Adrenal gland (tissue), 5 donors: ENCODE measurements around the gene PIKFYVE.

ENCODE experiments used
- CTCF ChIP-seq, 6 experiments: fragments of 450-650 bp in 4 of 6; fragments of 200-600 bp in 2 of 6; sonication (generic) in 1 of 6; IDR thresholded peaks; 1 replicate in 5 of 6; 2 replicates in 1 of 6; pipeline versions ENCODE4 v1.5.1 to v1.8.0; 2016 to 2021; ENCODE audit warnings: antibody characterized with exemption in 6 of 6, mild to moderate bottlenecking in 2 of 6, moderate library complexity in 1 of 6
- POLR2A ChIP-seq, 2 donors: fragments of 450-650 bp; IDR thresholded peaks; one replicate each; pipeline ENCODE4 v1.6.1; 2017; ENCODE audit warnings: antibody characterized with exemption in 2 of 2, mild to moderate bottlenecking in 2 of 2, moderate library complexity in 1 of 2
- donor health status: DM: no; HTN: no; CAD: no.

GRCh38 chr2:208392300-208392699 lies 126.2 kb downstream of the PIKFYVE start:
- TF ChIP-seq CTCF (IDR thresholded peaks at IDR 0.05) (no peak), POLR2A (IDR thresholded peaks at IDR 0.05) (no peak)
